Measurements from ENCODE around the gene UBN1. TPM values are rescaled to one million over a fixed set of nuclear protein-coding genes. Genes with fewer than 3 reads are reported as not detected.

Gene UBN1
- polyA plus RNA-seq, 1 donor (not counting 4 experiments of a cell fraction or from before 2014, with no cell fraction given) = 11.5 TPM

DNA sequence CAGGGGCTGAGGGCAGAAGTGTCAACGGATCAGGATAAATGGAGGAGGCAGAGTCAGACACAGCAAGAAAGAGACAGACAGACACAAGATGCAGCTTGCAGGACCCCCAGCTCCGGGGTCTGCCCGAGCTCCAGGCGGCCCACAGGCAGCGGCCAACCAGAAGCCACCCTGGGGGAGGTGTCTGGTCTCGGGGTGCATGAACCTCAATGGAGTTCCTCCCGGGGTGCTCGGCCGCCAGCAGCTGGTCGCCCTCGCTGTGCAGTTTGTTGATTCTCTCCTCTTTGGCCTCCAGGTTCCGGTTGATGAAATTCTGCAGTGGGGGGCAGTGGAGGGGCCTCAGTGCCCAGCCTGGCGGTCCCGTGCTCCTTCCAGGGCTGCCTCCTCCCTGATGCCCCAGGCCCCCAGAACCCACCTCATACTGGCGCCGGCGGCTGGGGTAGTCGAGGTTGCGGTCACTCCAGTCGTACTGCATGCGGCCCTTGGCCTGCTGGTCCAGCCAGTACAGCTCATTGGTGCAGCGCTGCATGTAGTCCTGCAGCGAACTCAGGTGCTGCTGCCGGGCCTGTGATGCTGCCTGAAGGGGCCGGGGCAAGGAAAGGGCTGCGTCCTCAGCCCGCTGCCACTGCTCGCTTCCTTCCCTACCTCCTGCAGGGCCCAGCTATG lies 51.7 kb downstream of the UBN1 start:
- Histone ChIP-seq H3K9me1 (ENCODE audit: control insufficient read depth, extremely low read depth, insufficient read depth, low read length) (no peaks in the 10 kb centered on the region), H3K79me2 (ENCODE audit: control insufficient read depth, insufficient read depth, low read length) (no peaks in the 10 kb centered on the region), H3K4me2 (ENCODE audit: control insufficient read depth, extremely low read depth, insufficient read depth, low read depth, low read length) (no peak overlapping the region), H2AFZ (ENCODE audit: control insufficient read depth, low read length) (no peak overlapping the region), H3K27me3 (ENCODE audit: control insufficient read depth, extremely low read depth, insufficient read depth, low read length) (no peaks in the 10 kb centered on the region), H3K9ac (ENCODE audit: control insufficient read depth, extremely low read depth, insufficient read depth, low read length) (no peak overlapping the region), H3K9me3 (ENCODE audit: control insufficient read depth, low read depth, low read length) (no peaks in the 10 kb centered on the region), H3K4me3 (ENCODE audit: control insufficient read depth in 2 of 3, extremely low read depth in 1 of 3, insufficient read depth in 2 of 3, low read depth in 1 of 3, low read length in 3 of 3) (no peak overlapping the region), H3K4me1 (ENCODE audit: control insufficient read depth, extremely low read depth, insufficient read depth, low read length) (no peaks in the 10 kb centered on the region), H3K27ac (ENCODE audit: control insufficient read depth, insufficient read depth, low read length) (no peak overlapping the region), H3K36me3 (ENCODE audit: control insufficient read depth in 2 of 2, extremely low read depth in 1 of 2, insufficient read depth in 2 of 2, low read length in 2 of 2) (peaks cover 16 to 27% of the 10 kb centered on the region in 2 experiments), H4K20me1 (ENCODE audit: control insufficient read depth, extremely low read depth, insufficient read depth, low read length) (no peaks in the 10 kb centered on the region)
- FAIRE-seq = no peak
- TF ChIP-seq CTCF (optimal IDR thresholded peaks at IDR 0.05 in 1 of 3, IDR thresholded peaks at IDR 0.05 in 1 of 3, conservative IDR thresholded peaks at IDR 0.05 in 1 of 3; ENCODE audit: extremely low read depth in 1 of 3, insufficient read depth in 2 of 3, low read length in 3 of 3) (no peak), EZH2 (IDR thresholded peaks at IDR 0.05; ENCODE audit: low read length) (no peak)
- no peak for DNase-seq (ENCODE audit: low read depth, low spot score)
- dilution Hi-C loops (cut with MboI; ENCODE audit: extremely low pct_ligation_motif_present, low sequenced_read_pairs) = no loop called here

- no peak overlapping the region for H2AFZ ChIP-seq (ENCODE audit: control insufficient read depth, low read length)
- H3K79me2 ChIP-seq (ENCODE audit: control insufficient read depth, insufficient read depth, low read length) = no peaks in the 10 kb centered on the region
- H3K27ac ChIP-seq (ENCODE audit: control insufficient read depth, insufficient read depth, low read length) = no peak overlapping the region
- FAIRE-seq (peak; percentile 23), DNase-seq (ENCODE audit: low read depth, low spot score) (no peak)
- H3K9ac ChIP-seq (ENCODE audit: control insufficient read depth, extremely low read depth, insufficient read depth, low read length) = no peak overlapping the region
- H4K20me1 ChIP-seq (ENCODE audit: control insufficient read depth, extremely low read depth, insufficient read depth, low read length) = no peaks in the 10 kb centered on the region
- H3K9me1 ChIP-seq (ENCODE audit: control insufficient read depth, extremely low read depth, insufficient read depth, low read length) = no peaks in the 10 kb centered on the region
- H3K9me3 ChIP-seq (ENCODE audit: control insufficient read depth, low read depth, low read length) = no peaks in the 10 kb centered on the region
- no peak overlapping the region for H3K4me3 ChIP-seq (ENCODE audit: control insufficient read depth in 2 of 3, extremely low read depth in 1 of 3, insufficient read depth in 2 of 3, low read depth in 1 of 3, low read length in 3 of 3)
- H3K4me1 ChIP-seq (ENCODE audit: control insufficient read depth, extremely low read depth, insufficient read depth, low read length) = no peaks in the 10 kb centered on the region
- H3K4me2 ChIP-seq (ENCODE audit: control insufficient read depth, extremely low read depth, insufficient read depth, low read depth, low read length) = no peak overlapping the region
- peaks cover 16 to 31% of the 10 kb centered on the region in 2 experiments for H3K36me3 ChIP-seq (ENCODE audit: control insufficient read depth in 2 of 2, extremely low read depth in 1 of 2, insufficient read depth in 2 of 2, low read length in 2 of 2)
- dilution Hi-C loops (cut with MboI; ENCODE audit: extremely low pct_ligation_motif_present, low sequenced_read_pairs) = no loop called here
- TF ChIP-seq EZH2 (IDR thresholded peaks at IDR 0.05; ENCODE audit: low read length) (no peak), CTCF (optimal IDR thresholded peaks at IDR 0.05 in 1 of 3, IDR thresholded peaks at IDR 0.05 in 1 of 3, conservative IDR thresholded peaks at IDR 0.05 in 1 of 3; ENCODE audit: extremely low read depth in 1 of 3, insufficient read depth in 2 of 3, low read length in 3 of 3) (no peak)
- no peaks in the 10 kb centered on the region for H3K27me3 ChIP-seq (ENCODE audit: control insufficient read depth, extremely low read depth, insufficient read depth, low read length)
These were observed 52.2 kb downstream of the UBN1 start for GRCh38 chr16:4899474-4899846.
